ENCODE results near the gene CALCB. TPM values are rescaled to one million over a fixed set of nuclear protein-coding genes. Genes with fewer than 3 reads are reported as not detected.
"Not testable (repeated sequence)": the region's sequence is repeated elsewhere in the genome, so short reads cannot be mapped to it uniquely, and the experiment has no call there.

The CALCB gene, protein sequence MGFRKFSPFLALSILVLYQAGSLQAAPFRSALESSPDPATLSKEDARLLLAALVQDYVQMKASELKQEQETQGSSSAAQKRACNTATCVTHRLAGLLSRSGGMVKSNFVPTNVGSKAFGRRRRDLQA
- total RNA-seq = 1 to 10 TPM; 1.1 to 1.5 TPM

DNA sequence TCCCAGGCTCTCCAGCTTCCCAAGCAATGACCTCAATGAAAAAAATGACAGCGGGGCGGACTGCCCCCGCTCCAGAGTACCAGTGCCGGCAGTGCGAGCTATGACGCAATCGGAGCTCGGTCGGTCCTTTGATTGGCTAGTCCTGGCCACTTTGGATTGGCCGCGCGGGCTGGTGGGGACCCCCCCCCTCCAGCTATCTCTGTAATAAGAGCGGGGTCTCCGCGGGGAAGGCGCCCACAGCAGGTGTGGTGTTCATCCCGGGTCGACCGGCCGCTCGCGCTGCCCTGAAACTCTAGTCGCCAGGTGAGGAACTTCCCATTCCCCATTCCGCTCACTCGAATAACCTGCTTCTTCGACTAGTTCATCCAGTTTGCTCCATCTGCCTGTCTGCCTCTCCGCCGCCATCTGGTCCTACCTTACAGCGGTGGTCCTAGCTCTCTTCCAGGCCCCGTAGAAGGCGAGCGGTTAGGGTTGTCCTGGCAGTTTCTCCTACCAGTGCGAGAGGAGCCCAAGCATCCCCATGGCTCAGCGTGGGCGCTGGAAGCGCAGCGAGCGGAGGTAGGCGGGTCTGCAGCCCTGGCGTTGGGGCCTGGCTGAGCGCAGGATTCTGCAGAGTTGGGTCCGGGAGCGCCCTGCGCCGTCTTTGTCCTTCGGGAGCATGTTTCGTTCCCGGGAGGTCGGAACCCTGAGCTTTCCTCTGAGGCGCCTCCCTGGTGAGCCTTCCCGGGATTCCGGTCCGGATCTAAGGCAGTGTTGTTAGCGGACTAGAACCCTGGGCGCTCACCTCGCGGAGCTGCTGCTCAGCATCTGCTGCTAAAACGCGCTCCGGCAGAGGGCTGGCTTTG, at the start of gene CALCB:
Gene CALCB (plus strand): TSS at position 233 of the 845 bp plus-strand sequence. CDS start 1,126 bp downstream, outside the sequence.
- H3K4me1 Mint-ChIP-seq = peaks cover 19% of the 10 kb centered on the region
- peaks cover 23% of the 10 kb centered on the region for H3K27me3 Mint-ChIP-seq
- no peak for DNase-seq
- CTCF ChIA-PET = interaction anchor here (1.3 to 5.4 kb wide), 10 partner anchors 8 to 167 kb away, joined by 3 to 135 read pairs (median 10); no protein-coding TSS in a partner anchor
- H3K4me3 Mint-ChIP-seq = peak within 1 kb of the TSS; percentile 63
- peaks cover 4% of the 10 kb centered on the region for H3K9me3 Mint-ChIP-seq
- POLR2A ChIA-PET = interaction anchor here (0.9 to 1.4 kb wide), 2 partner anchors 165 to 166 kb away, joined by 3 to 4 read pairs; no protein-coding TSS in a partner anchor
- H3K36me3 Mint-ChIP-seq (ENCODE audit: low read depth) = no peaks in the 10 kb centered on the region
- peak within 1 kb of the TSS; percentile 12 for H3K27ac Mint-ChIP-seq

DNA sequence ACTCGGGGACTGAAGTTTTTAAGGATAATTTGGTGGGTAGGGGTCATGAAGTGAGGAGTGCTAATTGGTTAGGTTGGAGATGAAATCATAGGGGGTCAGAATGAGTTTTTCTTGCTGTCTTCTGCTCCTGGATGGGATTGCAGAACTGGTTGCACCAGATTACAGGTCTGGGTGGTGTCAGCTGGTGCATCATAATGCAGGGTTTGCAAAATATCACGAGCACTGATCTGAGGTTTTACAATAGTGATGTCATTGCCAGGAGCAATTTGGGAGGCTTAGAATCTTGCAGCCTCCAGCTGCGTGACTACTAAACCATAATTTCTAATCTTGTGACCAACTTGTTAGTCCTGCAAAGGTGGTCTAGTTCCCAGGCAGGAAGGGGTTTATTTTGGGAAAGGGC, 46.4 kb upstream of the CALCB start:
- H3K4me1 Mint-ChIP-seq = no peaks in the 10 kb centered on the region
- no peak for DNase-seq
- ChIA-PET POLR2A (no interaction called here), CTCF (no interaction called here)
- H3K27me3 Mint-ChIP-seq = peaks cover 38% of the 10 kb centered on the region
- H3K4me3 Mint-ChIP-seq = no peak overlapping the region
- H3K27ac Mint-ChIP-seq = no peak overlapping the region
- H3K9me3 Mint-ChIP-seq = no peaks in the 10 kb centered on the region
- H3K36me3 Mint-ChIP-seq (ENCODE audit: low read depth) = no peaks in the 10 kb centered on the region

DNA sequence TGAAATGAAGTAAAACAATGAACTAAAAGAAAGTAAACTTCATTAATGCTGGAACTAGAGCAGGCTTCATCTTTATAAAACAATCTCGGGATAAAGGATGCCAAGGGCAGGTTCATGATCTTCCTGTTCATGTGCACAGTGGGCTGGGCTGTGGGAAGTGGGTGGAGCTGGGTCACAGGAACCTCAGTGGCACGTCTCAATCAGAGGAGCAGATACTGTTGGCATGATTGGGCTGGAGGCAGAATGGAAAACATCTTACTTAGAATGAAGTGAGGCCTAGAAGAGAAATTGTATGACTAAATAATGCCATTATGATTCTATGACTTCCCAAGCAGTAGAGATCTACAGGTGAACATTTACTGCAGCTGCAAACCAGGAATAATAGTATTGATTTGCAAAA, 45.4 kb upstream of the CALCB start:
- Mint-ChIP-seq H3K36me3 (ENCODE audit: low read depth) (no peaks in the 10 kb centered on the region), H3K27me3 (peaks cover 36% of the 10 kb centered on the region), H3K4me1 (no peaks in the 10 kb centered on the region), H3K27ac (no peak overlapping the region), H3K4me3 (no peak overlapping the region), H3K9me3 (no peaks in the 10 kb centered on the region)
- ChIA-PET CTCF (no interaction called here), POLR2A (no interaction called here)
- DNase-seq = no peak

DNA sequence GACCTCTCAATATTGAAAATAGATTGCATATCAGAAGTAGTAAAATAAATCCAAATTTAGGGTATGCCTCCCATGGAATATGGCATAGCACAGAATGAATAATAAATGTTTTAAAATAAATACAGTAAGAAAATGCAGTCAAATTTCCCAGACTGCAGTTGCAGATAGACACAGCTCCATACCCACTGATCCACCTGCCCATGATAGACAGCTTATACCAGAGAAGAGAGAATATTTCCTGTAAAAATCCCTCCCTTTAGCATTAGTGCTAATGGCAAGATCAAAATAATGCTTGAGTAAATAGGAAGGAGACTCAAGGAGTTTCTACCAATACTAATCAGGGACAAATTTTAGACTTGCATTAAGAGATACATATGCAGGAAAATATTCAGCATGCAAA, 45.0 kb upstream of the CALCB start:
- Mint-ChIP-seq H3K36me3 (ENCODE audit: low read depth) (no peaks in the 10 kb centered on the region), H3K4me1 (no peaks in the 10 kb centered on the region), H3K27ac (no peak overlapping the region), H3K27me3 (peaks cover 40% of the 10 kb centered on the region), H3K9me3 (no peaks in the 10 kb centered on the region), H3K4me3 (no peak overlapping the region)
- DNase-seq = no peak
- POLR2A ChIA-PET = no interaction called here
- CTCF ChIA-PET = no interaction called here

DNA sequence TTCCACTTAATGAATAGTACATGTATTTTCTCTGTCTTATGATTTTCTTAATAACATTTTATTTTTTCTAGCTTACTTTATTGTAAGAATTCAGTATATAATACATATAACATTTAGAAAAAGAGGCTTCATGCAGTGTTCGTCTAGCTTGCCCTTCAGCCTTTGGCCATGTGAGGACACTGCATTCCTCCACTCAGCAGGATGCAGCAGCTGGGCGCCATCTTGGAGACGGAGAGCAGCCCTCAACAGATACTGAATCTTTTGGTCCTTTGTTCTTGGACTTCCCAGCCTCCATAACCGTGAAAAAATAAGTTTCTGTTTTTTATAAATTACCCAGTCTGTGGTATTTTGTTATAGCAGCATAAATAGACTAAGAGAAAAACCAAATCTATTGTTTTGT, 41.4 kb upstream of the CALCB start:
- DNase-seq; H3K4me3 Mint-ChIP-seq; POLR2A ChIA-PET; H3K4me1 Mint-ChIP-seq; H3K9me3 Mint-ChIP-seq; H3K36me3 Mint-ChIP-seq (ENCODE audit: low read depth); H3K27ac Mint-ChIP-seq: not testable (repeated sequence)
- peaks cover 33% of the 10 kb centered on the region for H3K27me3 Mint-ChIP-seq
- CTCF ChIA-PET = interaction anchor here (1.6 kb wide), 1 partner anchor 25 kb away, joined by 3 read pairs; no protein-coding TSS in a partner anchor

DNA sequence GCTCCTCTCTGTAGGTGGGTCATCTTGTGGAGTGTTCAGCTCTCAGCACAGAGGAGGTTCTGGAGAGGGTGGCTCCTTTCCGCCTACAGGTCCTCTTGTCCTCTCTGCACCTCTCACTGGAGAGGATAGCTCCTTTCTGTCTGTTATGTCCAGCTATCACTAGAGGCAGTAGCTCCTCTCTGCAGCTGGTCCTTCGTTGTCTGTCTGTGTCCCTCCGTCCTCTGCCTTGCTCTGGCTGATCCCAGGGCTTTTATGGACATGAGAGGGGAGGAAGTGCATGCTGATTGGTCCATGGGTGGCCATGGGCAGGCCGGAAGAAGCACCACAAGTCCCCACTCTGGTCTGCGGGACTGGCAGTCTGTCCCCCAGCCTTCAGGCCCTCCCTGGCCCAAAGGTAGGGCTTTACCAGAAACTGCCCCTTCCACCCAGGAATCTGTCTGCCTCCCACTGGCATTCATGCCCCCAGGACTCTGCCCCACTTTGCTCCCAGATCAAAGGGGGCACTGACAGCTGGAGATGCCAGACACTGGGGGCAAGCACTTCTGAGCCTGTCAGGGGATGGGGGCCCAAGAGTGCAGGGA, 38.6 kb upstream of the CALCB start:
- no peaks in the 10 kb centered on the region for H3K9me3 Mint-ChIP-seq
- H3K27ac Mint-ChIP-seq = no peak overlapping the region
- no peaks in the 10 kb centered on the region for H3K4me1 Mint-ChIP-seq
- POLR2A ChIA-PET = no interaction called here
- H3K4me3 Mint-ChIP-seq = no peak overlapping the region
- CTCF ChIA-PET = no interaction called here
- no peaks in the 10 kb centered on the region for H3K36me3 Mint-ChIP-seq (ENCODE audit: low read depth)
- no peak for DNase-seq
- H3K27me3 Mint-ChIP-seq = peaks cover 24% of the 10 kb centered on the region

DNA sequence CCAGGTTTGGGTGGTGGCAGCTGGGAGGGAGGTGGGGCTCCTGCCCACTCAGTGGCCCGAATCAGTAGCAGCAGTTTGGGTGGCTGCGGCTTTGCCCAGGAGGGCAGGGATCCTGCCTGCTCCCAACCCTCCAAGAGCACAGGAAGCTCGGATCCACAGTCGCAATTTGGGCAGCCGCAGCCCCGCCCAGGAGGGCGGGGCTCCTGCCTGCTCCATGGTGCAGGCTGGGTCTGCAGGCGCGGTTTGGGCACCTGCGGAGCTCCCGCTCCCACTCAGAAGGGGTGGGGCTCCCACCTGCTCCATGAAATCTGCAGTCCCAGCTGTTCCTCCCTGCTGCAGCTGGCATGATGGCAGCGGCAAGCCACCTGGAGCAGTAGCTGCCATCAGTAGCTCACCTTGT, 38.1 kb upstream of the CALCB start:
- no peaks in the 10 kb centered on the region for H3K4me1 Mint-ChIP-seq
- ChIA-PET CTCF (interaction anchor here (1.0 kb wide), 1 partner anchor 29 kb away, joined by 4 read pairs; no protein-coding TSS in a partner anchor), POLR2A (no interaction called here)
- no peak for DNase-seq
- no peaks in the 10 kb centered on the region for H3K9me3 Mint-ChIP-seq
- peaks cover 20% of the 10 kb centered on the region for H3K27me3 Mint-ChIP-seq
- no peaks in the 10 kb centered on the region for H3K36me3 Mint-ChIP-seq (ENCODE audit: low read depth)
- H3K4me3 Mint-ChIP-seq = no peak overlapping the region
- no peak overlapping the region for H3K27ac Mint-ChIP-seq

DNA sequence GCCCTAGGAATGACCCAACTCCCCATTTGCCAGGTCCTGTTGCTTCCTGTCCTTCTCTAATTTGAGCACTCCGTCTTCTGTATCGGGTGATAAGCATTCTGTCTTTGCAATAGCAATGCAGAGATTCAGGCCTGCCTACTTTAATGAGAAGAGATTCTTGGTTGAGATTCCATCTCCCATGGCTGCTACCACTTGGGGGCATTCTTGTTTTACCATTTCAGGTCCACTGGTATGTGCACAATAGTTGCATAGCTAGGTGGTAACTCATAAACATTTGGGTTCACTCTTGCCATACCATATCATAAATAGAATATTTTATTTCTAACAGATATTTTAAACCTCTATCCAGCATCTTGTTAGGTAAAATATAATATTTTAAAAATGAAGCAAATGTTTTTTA, 34.4 kb upstream of the CALCB start:
- H3K4me3 Mint-ChIP-seq = no peak overlapping the region
- no peaks in the 10 kb centered on the region for H3K36me3 Mint-ChIP-seq (ENCODE audit: low read depth)
- ChIA-PET CTCF (interaction anchor here (1.8 kb wide), 1 partner anchor 36 kb away, joined by 9 read pairs; no protein-coding TSS in a partner anchor), POLR2A (interaction anchor here (1.0 kb wide), 1 partner anchor 9 kb away, joined by 3 read pairs; no protein-coding TSS in a partner anchor)
- no peaks in the 10 kb centered on the region for H3K9me3 Mint-ChIP-seq
- no peaks in the 10 kb centered on the region for H3K4me1 Mint-ChIP-seq
- DNase-seq = no peak
- H3K27ac Mint-ChIP-seq = no peak overlapping the region
- peaks cover 10% of the 10 kb centered on the region for H3K27me3 Mint-ChIP-seq

DNA sequence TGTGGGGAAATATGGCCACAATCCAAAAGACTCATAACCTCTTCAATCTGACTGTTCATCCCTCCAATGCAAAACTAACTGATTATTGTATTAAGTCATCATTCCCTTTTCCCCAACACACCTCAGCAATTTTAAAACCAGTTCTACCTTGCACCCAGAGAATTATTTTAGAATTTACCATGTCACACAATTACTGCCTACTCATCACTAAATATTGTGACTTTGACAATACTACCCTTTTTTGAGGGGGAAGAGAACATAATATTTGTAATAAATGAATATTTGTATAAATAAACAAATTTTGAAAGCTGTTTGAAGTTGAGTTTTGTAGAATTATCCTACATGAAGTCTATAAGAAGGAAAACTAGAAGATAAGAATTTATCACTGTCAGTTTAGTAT, 28.2 kb upstream of the CALCB start:
- H3K4me1 Mint-ChIP-seq = no peaks in the 10 kb centered on the region
- no peaks in the 10 kb centered on the region for H3K9me3 Mint-ChIP-seq
- no peak for DNase-seq
- ChIA-PET CTCF (no interaction called here), POLR2A (no interaction called here)
- H3K27ac Mint-ChIP-seq = no peak overlapping the region
- H3K27me3 Mint-ChIP-seq = peaks cover 3% of the 10 kb centered on the region
- no peaks in the 10 kb centered on the region for H3K36me3 Mint-ChIP-seq (ENCODE audit: low read depth)
- H3K4me3 Mint-ChIP-seq = no peak overlapping the region

DNA sequence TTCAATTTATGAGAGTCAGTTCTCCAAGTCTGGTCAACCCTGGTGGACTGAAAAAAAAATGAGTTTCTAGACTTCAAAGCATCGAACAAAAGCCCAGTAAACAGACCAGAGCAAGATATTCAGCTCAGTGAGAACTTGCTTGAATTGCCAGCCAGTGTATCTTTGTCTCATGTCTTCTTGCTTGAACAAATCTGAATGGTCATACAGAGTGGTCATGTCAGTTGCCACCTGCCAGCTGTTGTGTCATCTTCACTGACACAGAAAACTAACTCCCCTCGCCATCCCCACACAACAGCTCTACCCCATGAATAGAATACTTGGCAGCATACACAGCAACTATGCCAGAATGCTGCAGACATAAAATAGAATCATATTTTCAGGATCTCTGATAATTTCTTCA, 27.5 kb upstream of the CALCB start:
- Mint-ChIP-seq H3K27me3 (peaks cover 3% of the 10 kb centered on the region), H3K4me3 (no peak overlapping the region), H3K9me3 (no peaks in the 10 kb centered on the region), H3K27ac (no peak overlapping the region), H3K36me3 (ENCODE audit: low read depth) (no peaks in the 10 kb centered on the region), H3K4me1 (no peaks in the 10 kb centered on the region)
- CTCF ChIA-PET = no interaction called here
- DNase-seq = no peak
- POLR2A ChIA-PET = no interaction called here

DNA sequence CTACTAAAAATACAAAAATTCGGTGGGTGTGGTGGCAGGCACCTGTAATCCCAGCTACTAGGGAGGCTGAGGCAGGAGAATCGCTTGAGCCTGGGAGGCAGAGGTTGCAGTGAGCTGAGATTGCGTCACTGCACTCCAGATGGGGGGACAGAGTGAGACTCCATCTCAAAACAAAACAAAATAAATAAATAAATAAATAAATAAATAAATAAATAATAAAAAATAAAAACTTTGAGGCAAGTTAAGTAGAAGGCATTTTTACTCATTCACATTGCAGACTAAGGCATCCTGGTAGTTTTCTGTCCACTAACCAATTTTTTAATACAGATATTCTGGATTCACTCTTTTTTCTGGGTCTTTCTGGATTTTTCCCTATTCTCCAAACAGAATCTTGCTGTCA, 26.7 kb upstream of the CALCB start:
- CTCF ChIA-PET; H3K36me3 Mint-ChIP-seq (ENCODE audit: low read depth); H3K27me3 Mint-ChIP-seq; H3K27ac Mint-ChIP-seq; DNase-seq; H3K4me1 Mint-ChIP-seq; H3K9me3 Mint-ChIP-seq; POLR2A ChIA-PET; H3K4me3 Mint-ChIP-seq: not testable (repeated sequence)

DNA sequence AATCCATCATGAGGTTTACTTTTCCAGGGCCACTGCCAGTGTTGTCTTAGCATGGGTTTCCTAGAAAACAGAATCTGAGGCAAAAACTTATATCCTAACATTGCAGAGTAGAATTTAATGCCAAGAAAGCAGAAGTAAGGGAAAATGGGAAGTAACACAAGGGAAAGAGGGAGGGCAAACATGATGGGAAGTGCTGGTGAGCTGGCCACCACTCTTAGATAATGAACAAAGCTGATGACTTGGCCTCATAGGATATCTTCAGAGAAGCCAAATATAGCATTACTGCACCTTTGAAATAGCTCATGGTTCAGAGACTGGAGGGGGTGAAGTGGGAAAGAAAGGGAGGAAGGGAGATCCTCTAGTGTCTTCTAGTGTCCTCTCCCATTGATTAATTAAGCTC, 24.8 kb upstream of the CALCB start:
- H3K9me3 Mint-ChIP-seq = no peaks in the 10 kb centered on the region
- peaks cover 2% of the 10 kb centered on the region for H3K4me1 Mint-ChIP-seq
- POLR2A ChIA-PET = no interaction called here
- H3K36me3 Mint-ChIP-seq (ENCODE audit: low read depth) = no peaks in the 10 kb centered on the region
- no peak overlapping the region for H3K27ac Mint-ChIP-seq
- peaks cover 3% of the 10 kb centered on the region for H3K27me3 Mint-ChIP-seq
- CTCF ChIA-PET = no interaction called here
- no peak for DNase-seq
- no peak overlapping the region for H3K4me3 Mint-ChIP-seq

DNA sequence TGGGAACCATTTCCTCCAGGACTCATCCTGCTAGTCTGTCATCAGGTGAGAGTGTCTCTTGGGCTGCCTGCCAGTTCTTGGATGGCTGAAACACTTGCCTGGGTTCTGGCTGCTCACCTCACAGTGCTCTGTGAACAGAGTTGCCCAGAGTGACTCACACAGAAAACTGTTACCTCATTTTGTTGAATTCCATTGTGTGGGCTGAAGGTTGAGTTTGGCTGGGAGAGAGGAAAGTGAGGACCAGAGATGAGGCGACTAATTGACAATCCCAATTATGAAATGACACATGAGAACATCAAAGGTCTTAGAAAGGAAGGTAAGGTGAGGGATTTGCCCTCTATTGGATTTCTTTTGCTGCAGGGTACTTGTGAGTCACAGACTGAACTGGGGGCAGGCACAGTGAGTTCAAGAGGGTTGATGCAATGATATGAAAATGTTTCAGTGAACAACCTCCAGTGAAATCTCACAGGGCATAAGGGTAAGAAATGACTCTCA, 20.2 kb upstream of the CALCB start:
- ChIA-PET POLR2A (no interaction called here), CTCF (interaction anchor here (1.4 kb wide), 1 partner anchor 22 kb away, joined by 5 read pairs; no protein-coding TSS in a partner anchor)

More for the DNA sequence above, 20.2 kb upstream of the CALCB start:
- Mint-ChIP-seq H3K36me3 (ENCODE audit: low read depth) (no peaks in the 10 kb centered on the region), H3K9me3 (no peaks in the 10 kb centered on the region), H3K27ac (no peak overlapping the region), H3K4me1 (peaks cover 3% of the 10 kb centered on the region), H3K4me3 (no peak overlapping the region), H3K27me3 (no peaks in the 10 kb centered on the region)
- DNase-seq = no peak
